ENCODE data around the gene TWIST1.

Gene TWIST1

GRCh38 chr7:19117091-19117869, at the start of gene TWIST1:
Gene TWIST1 (minus strand): TSS chr7:19117636. CDS start chr7:19117321, 315 bp downstream.
- DNase-seq (ENCODE audit: low spot score): peak; percentile 85

DNA sequence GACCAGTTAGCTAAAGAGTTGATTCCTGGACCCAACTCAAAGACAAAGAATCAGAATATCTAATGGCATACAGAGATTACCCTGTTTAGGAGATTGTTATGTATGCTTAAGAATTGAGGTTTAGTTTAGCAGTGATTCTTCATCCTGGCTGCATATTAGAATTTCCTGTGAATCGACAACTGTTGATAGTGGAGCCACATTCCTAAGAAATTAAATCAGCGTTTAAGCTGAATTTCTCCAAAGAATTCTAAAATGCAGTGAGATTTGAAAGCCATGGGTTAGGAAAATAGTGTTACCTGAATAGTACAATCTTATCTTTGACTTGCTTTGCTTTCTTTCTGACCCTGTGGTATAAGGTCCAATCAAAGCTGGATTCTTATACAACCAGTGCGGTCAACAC, 44.2 kb upstream of the TWIST1 start:
- no peak for DNase-seq (ENCODE audit: low spot score)

GRCh38 chr7:19146699-19147098, 29.3 kb upstream of the TWIST1 start:
- no peak for DNase-seq (ENCODE audit: low spot score)

- DNase-seq (ENCODE audit: low spot score): no peak
Measured at GRCh38 chr7:19145434-19146115, 28.1 kb upstream of the TWIST1 start.

- no peak for DNase-seq (ENCODE audit: low spot score)
Measured at GRCh38 chr7:19144661-19145433, 27.4 kb upstream of the TWIST1 start, which contains the start of gene FERD3L. Gene FERD3L (minus strand): TSS chr7:19145421. CDS start chr7:19145362, 59 bp downstream.

GRCh38 chr7:19143881-19144574, 26.6 kb upstream of the TWIST1 start:
- DNase-seq (ENCODE audit: low spot score): no peak

DNA sequence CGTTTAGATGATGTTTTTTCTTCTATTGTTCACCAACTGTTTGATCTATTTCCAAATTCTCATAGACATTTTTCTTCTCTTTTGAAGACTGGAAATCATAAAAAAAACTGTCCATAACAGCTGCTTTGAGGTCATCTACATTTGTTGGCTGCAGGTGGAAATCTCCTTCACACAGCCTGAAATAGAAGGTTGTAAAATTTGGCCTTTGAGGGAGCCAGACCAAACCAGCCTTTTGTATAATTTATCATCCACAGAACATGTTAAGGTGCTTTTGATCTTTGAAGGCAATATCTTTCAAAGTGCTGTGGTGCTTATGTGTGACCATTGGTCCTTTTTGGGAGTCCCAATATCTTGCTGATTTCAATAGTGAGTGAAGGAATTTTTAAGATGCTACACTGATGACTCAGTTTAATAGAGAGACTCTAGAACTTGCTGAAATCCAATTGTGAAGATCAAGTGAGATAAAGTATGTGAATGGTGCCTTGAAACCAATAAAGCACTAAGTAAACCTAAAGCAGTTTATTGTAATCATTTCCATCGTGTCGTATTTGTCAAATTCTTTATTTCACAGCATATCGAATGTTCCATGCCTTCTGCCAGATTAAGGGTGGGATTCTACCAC, 22.4 kb upstream of the TWIST1 start:
- DNase-seq (ENCODE audit: low spot score): no peak

DNA sequence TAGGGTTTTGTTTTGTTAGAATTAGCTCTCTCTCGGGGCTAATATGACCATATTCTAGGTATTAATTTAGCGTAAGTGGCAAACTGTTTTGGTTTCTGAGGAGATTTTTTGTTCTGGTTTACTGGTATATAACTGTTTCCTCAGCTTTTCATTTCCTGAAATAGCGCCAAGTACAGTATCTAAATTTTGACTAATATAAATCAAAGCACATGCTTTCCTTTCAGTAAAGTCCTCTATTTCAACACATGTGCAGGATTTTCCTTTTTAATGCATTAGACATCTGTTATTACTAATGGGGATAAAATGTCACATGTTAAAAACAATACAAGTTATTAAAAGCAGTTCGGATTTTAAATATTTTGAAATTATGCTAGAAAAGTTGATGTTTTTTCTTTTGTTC, 16.4 kb upstream of the TWIST1 start:
- no peak for DNase-seq (ENCODE audit: low spot score)

GRCh38 chr7:19133390-19133789, 16.0 kb upstream of the TWIST1 start:
- DNase-seq (ENCODE audit: low spot score): no peak

DNA sequence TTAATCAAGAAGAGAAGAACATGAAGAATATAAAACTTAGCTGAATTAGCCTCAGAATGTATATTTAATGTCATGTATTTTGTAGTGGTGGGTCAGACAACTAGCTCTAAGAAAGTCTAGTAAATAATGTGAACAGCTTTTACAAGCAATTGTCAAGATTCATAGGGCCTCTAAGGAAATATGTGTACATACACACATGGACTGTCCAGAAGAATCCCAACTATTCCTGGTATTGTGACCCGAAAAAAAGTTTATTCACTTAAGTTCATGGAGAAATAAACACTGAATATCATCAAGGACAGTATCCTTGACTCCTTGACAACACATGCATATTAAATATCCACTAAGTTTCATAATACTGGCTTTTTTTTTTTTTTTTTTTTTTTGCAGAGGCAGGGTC, 11.4 kb upstream of the TWIST1 start:
- DNase-seq (ENCODE audit: low spot score): no peak

GRCh38 chr7:19121977-19122588, 4.6 kb upstream of the TWIST1 start:
- DNase-seq (ENCODE audit: low spot score): no peak

GRCh38 chr7:19119870-19120486, 2.5 kb upstream of the TWIST1 start:
- DNase-seq (ENCODE audit: low spot score): no peak

DNA sequence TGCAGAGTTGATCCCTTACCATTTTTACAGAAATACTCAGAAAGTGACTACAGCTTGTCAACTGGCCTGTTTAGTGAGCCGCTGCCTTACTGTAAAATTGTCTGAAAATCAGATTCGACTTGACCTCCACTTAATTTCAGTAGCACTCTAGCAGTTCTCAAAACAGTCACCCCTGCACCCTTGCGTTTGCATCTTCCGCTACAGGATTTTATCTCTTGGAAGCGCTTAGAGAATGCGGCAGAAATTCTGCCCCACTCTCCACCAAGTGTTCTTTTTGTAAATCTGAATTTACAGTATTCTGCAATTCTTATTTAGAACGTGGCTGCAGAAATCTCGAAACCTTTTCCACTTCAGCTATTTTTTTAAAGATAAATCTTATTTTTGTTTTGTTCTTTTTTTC, 1.9 kb upstream of the TWIST1 start:
- no peak for DNase-seq (ENCODE audit: low spot score)

DNA sequence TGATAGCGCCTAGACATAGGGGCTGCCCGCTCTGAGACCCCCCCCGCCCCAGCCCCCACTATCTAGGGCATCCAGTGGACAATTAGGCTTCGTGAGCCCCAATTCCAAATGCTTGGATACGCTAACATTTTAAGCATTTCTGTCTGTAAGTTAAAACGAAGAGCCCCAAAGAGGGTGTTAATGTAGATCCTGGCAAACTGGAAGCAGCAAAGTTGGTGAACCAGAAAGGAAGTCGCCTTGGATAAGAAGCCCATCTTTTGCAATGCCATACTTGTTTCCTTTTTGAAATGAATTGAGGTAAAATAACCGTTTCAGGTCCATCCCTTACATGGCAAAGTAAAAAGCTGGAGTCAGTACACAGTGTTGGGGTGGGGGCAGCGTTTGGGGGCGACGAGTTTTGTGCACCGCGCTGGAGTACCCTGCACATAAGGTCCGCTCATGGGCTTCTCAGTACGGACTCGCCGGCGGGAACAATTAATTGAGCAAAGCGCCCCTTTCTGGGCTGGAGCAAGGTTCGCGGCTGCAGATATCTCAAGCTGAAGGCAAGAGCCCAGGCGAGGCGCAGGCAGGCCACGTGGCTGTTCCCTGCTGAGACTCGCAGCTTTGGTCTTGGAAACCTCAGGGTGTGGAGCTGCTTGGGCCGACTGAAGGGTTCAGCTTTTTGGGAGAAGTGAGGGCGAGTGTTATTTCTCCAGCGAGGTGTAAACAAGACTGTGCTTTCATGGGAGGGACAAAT, 1.4 kb upstream of the TWIST1 start:
- DNase-seq (ENCODE audit: low spot score): no peak

- peak; percentile 26 for DNase-seq (ENCODE audit: low spot score)
Measured at GRCh38 chr7:19117870-19118608, 603 bp upstream of the TWIST1 start.

DNA sequence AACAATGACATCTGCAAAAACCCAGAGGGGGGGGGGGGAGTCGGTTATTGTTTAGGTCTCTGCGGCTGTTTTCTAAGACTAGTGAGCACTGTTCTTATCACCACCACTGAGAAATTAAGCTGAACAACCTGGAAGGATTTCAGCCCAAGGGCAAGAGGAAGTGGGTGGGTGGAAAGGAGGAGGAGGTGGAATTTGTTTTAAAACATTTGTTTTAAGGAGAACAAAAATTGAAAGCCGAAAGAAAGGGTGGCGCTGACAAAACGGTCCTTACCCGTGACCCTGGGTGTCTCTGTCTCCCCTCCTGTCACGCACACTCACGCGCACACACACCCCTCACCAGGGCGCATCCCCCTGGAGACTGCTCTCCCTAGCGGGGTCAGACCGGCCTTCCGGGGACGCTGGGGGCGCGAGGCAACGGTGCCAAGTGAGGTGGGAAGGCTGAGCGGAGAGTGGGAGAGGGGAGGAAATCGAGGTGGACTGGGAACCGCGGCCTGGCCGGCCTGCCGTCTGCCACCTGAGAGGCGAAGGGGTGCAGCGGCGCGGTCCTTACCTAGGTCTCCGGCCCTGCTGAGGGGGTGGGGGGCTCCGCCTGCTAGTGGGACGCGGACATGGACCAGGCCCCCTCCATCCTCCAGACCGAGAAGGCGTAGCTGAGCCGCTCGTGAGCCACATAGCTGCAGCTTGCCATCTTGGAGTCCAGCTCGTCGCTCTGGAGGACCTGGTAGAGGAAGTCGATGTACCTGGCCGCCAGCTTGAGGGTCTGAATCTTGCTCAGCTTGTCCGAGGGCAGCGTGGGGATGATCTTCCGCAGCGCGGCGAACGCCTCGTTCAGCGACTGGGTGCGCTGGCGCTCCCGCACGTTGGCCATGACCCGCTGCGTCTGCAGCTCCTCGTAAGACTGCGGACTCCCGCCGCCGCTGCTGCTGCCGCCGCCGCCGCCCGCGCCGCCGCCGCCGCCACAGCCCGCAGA, 1.0 kb downstream of the TWIST1 start:
- peak; percentile 39 for DNase-seq (ENCODE audit: low spot score)

DNA sequence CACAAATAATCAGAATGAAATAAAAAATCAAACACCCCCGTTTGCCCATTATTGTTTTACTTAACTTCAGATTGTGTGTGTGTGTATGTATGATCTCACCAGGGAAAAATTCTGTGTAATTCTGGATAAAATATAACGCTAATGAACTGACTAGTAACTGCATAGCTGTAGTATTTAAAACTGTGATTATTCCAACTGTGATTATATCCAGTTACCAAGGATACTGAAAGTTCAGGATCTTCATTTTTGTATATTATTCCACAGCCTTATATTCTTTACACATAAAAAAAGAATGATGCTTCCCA, 2.9 kb downstream of the TWIST1 start:
- DNase-seq (ENCODE audit: low spot score): peak; percentile 55

DNA sequence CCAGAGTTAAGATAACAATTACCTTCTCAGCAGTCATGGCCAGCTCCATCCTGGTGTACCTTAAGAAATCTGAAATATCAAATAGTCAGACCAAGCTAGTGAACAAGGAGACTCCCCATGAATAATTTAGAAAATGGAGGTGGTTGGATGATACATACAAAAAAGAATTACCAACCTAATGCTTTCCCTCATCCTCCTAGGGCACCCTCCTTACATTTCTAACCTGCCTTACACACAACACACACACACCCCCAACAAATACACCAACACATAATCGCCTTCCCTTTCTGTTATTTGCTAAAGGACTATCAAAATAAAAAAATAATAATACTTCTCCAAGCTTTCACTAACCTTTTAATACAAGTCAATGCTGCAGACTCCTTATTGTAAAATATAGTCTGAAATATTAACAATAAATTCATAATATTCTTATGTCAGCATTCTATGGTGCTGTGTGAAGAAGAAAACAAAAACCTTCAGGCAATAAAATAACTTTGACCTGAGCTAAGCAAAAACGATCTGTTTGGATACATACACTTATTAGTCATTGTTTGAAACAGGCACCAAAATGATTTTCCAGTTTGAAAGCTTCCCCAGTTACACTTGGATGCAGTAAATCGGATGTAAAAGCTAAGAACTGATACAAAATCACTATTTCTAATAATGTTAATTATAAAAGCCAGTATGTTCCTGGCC, 3.4 kb downstream of the TWIST1 start:
- peak; percentile 66 for DNase-seq (ENCODE audit: low spot score)

Data from AG08396 (cell line).